ENCODE data around the gene EXOC3L4.
"Not testable (repeated sequence)": the region's sequence is repeated elsewhere in the genome, so short reads cannot be mapped to it uniquely, and the experiment has no call there.

Gene EXOC3L4

GRCh38 chr14:103105580-103106150 lies 11.1 kb downstream of the EXOC3L4 start:
- DNase-seq (ENCODE audit: low spot score), result no peak

GRCh38 chr14:103107455-103107854 lies 12.9 kb downstream of the EXOC3L4 start:
- DNase-seq (ENCODE audit: low spot score), result no peak

GRCh38 chr14:103107941-103108748 lies 13.6 kb downstream of the EXOC3L4 start:
- DNase-seq (ENCODE audit: low spot score), result no peak

GRCh38 chr14:103108749-103109207 lies 14.3 kb downstream of the EXOC3L4 start:
- DNase-seq (ENCODE audit: low spot score), result no peak

- DNase-seq (ENCODE audit: low spot score), result no peak
These were observed 15.3 kb downstream of the EXOC3L4 start for GRCh38 chr14:103109535-103110441.

GRCh38 chr14:103110681-103111231 lies 16.2 kb downstream of the EXOC3L4 start:
- DNase-seq (ENCODE audit: low spot score), result no peak

- no peak for DNase-seq (ENCODE audit: low spot score)
These were observed 16.8 kb downstream of the EXOC3L4 start for GRCh38 chr14:103111232-103111868.

- no peak for DNase-seq (ENCODE audit: low spot score)
These were observed 18.1 kb downstream of the EXOC3L4 start for GRCh38 chr14:103112400-103113243.

- DNase-seq (ENCODE audit: low spot score), result no peak
These were observed 18.8 kb downstream of the EXOC3L4 start for GRCh38 chr14:103113303-103113702.

GRCh38 chr14:103113774-103114173 lies 19.2 kb downstream of the EXOC3L4 start:
- DNase-seq (ENCODE audit: low spot score), result no peak

- DNase-seq (ENCODE audit: low spot score), result not testable (repeated sequence)
These were observed 20.7 kb downstream of the EXOC3L4 start for GRCh38 chr14:103115086-103115679.

- no peak for DNase-seq (ENCODE audit: low spot score)
These were observed 21.5 kb downstream of the EXOC3L4 start for GRCh38 chr14:103115845-103116572.

GRCh38 chr14:103116636-103117035 lies 22.1 kb downstream of the EXOC3L4 start:
- no peak for DNase-seq (ENCODE audit: low spot score)

GRCh38 chr14:103117499-103117898 lies 23.0 kb downstream of the EXOC3L4 start:
- not testable (repeated sequence) for DNase-seq (ENCODE audit: low spot score)

GRCh38 chr14:103118018-103118662 lies 23.6 kb downstream of the EXOC3L4 start:
- DNase-seq (ENCODE audit: low spot score), result no peak

- DNase-seq (ENCODE audit: low spot score), result no peak
These were observed 24.3 kb downstream of the EXOC3L4 start for GRCh38 chr14:103118663-103119404.

- not testable (repeated sequence) for DNase-seq (ENCODE audit: low spot score)
These were observed 25.0 kb downstream of the EXOC3L4 start for GRCh38 chr14:103119527-103119926.

GRCh38 chr14:103121121-103121845 lies 26.8 kb downstream of the EXOC3L4 start:
- DNase-seq (ENCODE audit: low spot score), result no peak
